HEK293 (cell line): ENCODE measurements around the gene CACNG4.

Source experiments
- CTCF ChIA-PET: fragments of 350-600 bp; formaldehyde crosslinking; extraction: SDS; loops from one replicate; lab custom pipeline; 2021; ENCODE audit warnings: antibody characterized with exemption; lab: Yijun Ruan, JAX
- POLR2A ChIA-PET: fragments of 300-600 bp; formaldehyde crosslinking; extraction: SDS; loops from one replicate; lab custom pipeline; 2020; ENCODE audit warnings: antibody characterized with exemption, inconsistent platforms; lab: Yijun Ruan, JAX
- H3K27ac ChIP-seq: fragments of 200-500 bp; sonication (Bioruptor generic); 2 replicates; pipeline ENCODE4 v1.5.1; 2014; ENCODE audit warnings: low read depth, low read length, control low read depth, inconsistent platforms; ENCODE audit errors: extremely low read depth
- H3K36me3 ChIP-seq, 2 experiments: fragments of 200-500 bp in 1 of 2; sonication (Bioruptor generic) in 1 of 2; 1 replicate in 1 of 2; 2 replicates in 1 of 2; pipeline ENCODE4 v1.5.1; 2014 to 2017; ENCODE audit warnings: inconsistent platforms in 2 of 2, low read length in 2 of 2; ENCODE audit not compliant: control insufficient read depth in 2 of 2, insufficient read depth in 1 of 2
- H3K4me1 ChIP-seq: fragments of 200-500 bp; sonication (Bioruptor generic); 2 replicates; pipeline ENCODE4 v1.5.1; 2014; ENCODE audit warnings: mild to moderate bottlenecking, low read length, inconsistent platforms; ENCODE audit not compliant: control insufficient read depth, insufficient read depth
- H3K4me3 ChIP-seq: 2 replicates; pipeline ENCODE4 v1.5.1; 2011; ENCODE audit warnings: low read depth, mild to moderate bottlenecking, control low read depth, low read length, moderate library complexity
- H3K9me3 ChIP-seq: fragments of 200-500 bp; sonication (Bioruptor generic); 2 replicates; pipeline ENCODE4 v1.5.1; 2014; ENCODE audit warnings: low read depth, low read length, inconsistent platforms; ENCODE audit not compliant: control insufficient read depth, insufficient read depth
- GLIS2 ChIP-seq: fragments of 450-650 bp; formaldehyde crosslinking; IDR thresholded peaks from 2 replicates; pipeline ENCODE4 v1.5.1; 2016; ENCODE audit warnings: missing biosample characterization, missing genetic modification characterization
- MYNN ChIP-seq: fragments of 450-650 bp; formaldehyde crosslinking; IDR thresholded peaks from 2 replicates; pipeline ENCODE4 v1.5.1; 2016; ENCODE audit warnings: missing biosample characterization, missing genetic modification characterization, borderline replicate concordance
- OSR2 ChIP-seq: fragments of 450-650 bp; formaldehyde crosslinking; IDR thresholded peaks from 2 replicates; pipeline ENCODE4 v1.5.1; 2016; ENCODE audit warnings: missing biosample characterization, missing genetic modification characterization
- SP2 ChIP-seq: fragments of 450-650 bp; formaldehyde crosslinking; IDR thresholded peaks from 2 replicates; pipeline ENCODE4 v1.5.1; 2016; ENCODE audit warnings: missing biosample characterization, missing genetic modification characterization
- YY1 ChIP-seq: fragments of 450-650 bp; formaldehyde crosslinking; IDR thresholded peaks from 2 replicates; pipeline ENCODE4 v1.5.1; 2018; ENCODE audit warnings: missing biosample characterization, missing genetic modification characterization
- ZNF114 ChIP-seq: fragments of 450-650 bp; formaldehyde crosslinking; IDR thresholded peaks from 2 replicates; pipeline ENCODE4 v1.5.0; 2017; ENCODE audit warnings: missing biosample characterization, missing genetic modification characterization
- ZNF138 ChIP-seq: fragments of 450-650 bp; formaldehyde crosslinking; IDR thresholded peaks from 2 replicates; pipeline ENCODE4 v1.5.1; 2016; ENCODE audit warnings: missing biosample characterization, missing genetic modification characterization, borderline replicate concordance
- ZNF174 ChIP-seq: fragments of 450-650 bp; formaldehyde crosslinking; IDR thresholded peaks from 2 replicates; pipeline ENCODE4 v1.5.0; 2017; ENCODE audit warnings: missing biosample characterization, mild to moderate bottlenecking, missing genetic modification characterization
- ZNF184 ChIP-seq: fragments of 450-650 bp; IDR thresholded peaks from 2 replicates; pipeline ENCODE4 v1.5.1; 2018; ENCODE audit warnings: missing biosample characterization, mild to moderate bottlenecking, missing genetic modification characterization
- ZNF266 ChIP-seq: fragments of 450-650 bp; formaldehyde crosslinking; IDR thresholded peaks from 2 replicates; pipeline ENCODE4 v1.5.1; 2016; ENCODE audit warnings: missing biosample characterization, missing genetic modification characterization, low read depth
- ZNF274 ChIP-seq, 2 experiments: fragments of 200-500 bp in 1 of 2; fragments of 450-650 bp in 1 of 2; sonication (Bioruptor generic) in 1 of 2; formaldehyde crosslinking in 1 of 2; IDR thresholded peaks; 2 replicates each; pipeline versions ENCODE4 v1.5.1 to v1.6.1; 2014 to 2016; ENCODE audit warnings: borderline replicate concordance in 1 of 2, inconsistent platforms in 1 of 2, low read length in 1 of 2, missing biosample characterization in 1 of 2, missing genetic modification characterization in 1 of 2
- ZNF48 ChIP-seq: fragments of 450-650 bp; formaldehyde crosslinking; IDR thresholded peaks from 2 replicates; pipeline ENCODE4 v1.5.1; 2016; ENCODE audit warnings: missing biosample characterization, missing genetic modification characterization
- ZNF544 ChIP-seq: fragments of 450-650 bp; formaldehyde crosslinking; IDR thresholded peaks from 2 replicates; pipeline ENCODE4 v1.5.0; 2017; ENCODE audit warnings: missing biosample characterization, missing genetic modification characterization
- ZNF768 ChIP-seq: fragments of 450-650 bp; formaldehyde crosslinking; IDR thresholded peaks from 2 replicates; pipeline ENCODE4 v1.5.1; 2018; ENCODE audit warnings: missing biosample characterization, mild to moderate bottlenecking, missing genetic modification characterization
- ZSCAN23 ChIP-seq: fragments of 450-650 bp; formaldehyde crosslinking; IDR thresholded peaks from 2 replicates; pipeline ENCODE4 v1.5.1; 2016; ENCODE audit warnings: missing biosample characterization, missing genetic modification characterization
- TF ChIP-seq, protein P1 (sequence below): fragments of 450-650 bp; formaldehyde crosslinking; IDR thresholded peaks from 2 replicates; pipeline ENCODE4 v1.5.1; 2017; ENCODE audit warnings: missing biosample characterization, missing genetic modification characterization
- TF ChIP-seq, protein P2 (sequence below): fragments of 450-650 bp; formaldehyde crosslinking; IDR thresholded peaks from 2 replicates; pipeline ENCODE4; 2016; ENCODE audit warnings: missing biosample characterization, missing genetic modification characterization
- TF ChIP-seq, protein P3 (sequence below): fragments of 450-650 bp; formaldehyde crosslinking; IDR thresholded peaks from 2 replicates; pipeline ENCODE4 v1.5.1; 2016; ENCODE audit warnings: missing biosample characterization, missing genetic modification characterization
- TF ChIP-seq, protein P4 (sequence below): fragments of 450-650 bp; formaldehyde crosslinking; IDR thresholded peaks from 2 replicates; pipeline ENCODE4 v1.5.1; 2017; ENCODE audit warnings: missing biosample characterization, missing genetic modification characterization

CACNG4 gene

DNA sequence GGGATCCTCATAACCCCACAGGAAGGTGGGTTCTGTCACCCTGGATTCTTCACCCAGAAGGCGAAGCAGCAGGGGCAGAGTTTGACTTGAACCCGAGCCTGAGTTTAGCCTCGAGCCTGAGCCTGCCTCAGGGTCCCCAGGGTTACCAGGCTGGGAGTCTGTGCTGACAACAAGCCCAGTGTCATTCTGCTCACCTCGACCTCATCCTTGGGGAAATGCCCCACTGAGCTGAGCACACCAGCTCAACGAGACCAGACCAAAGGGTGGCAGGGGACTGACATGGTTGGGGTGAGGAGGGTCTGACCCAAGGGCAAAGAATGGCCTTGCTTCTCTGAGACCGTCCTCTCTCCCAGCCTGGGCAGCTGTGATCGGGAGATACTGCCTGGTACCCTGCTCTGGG is 20.2 kb downstream of the CACNG4 start (continued):
- TF ChIP-seq YY1 (tag by site-specific recombination), result no peak

DNA sequence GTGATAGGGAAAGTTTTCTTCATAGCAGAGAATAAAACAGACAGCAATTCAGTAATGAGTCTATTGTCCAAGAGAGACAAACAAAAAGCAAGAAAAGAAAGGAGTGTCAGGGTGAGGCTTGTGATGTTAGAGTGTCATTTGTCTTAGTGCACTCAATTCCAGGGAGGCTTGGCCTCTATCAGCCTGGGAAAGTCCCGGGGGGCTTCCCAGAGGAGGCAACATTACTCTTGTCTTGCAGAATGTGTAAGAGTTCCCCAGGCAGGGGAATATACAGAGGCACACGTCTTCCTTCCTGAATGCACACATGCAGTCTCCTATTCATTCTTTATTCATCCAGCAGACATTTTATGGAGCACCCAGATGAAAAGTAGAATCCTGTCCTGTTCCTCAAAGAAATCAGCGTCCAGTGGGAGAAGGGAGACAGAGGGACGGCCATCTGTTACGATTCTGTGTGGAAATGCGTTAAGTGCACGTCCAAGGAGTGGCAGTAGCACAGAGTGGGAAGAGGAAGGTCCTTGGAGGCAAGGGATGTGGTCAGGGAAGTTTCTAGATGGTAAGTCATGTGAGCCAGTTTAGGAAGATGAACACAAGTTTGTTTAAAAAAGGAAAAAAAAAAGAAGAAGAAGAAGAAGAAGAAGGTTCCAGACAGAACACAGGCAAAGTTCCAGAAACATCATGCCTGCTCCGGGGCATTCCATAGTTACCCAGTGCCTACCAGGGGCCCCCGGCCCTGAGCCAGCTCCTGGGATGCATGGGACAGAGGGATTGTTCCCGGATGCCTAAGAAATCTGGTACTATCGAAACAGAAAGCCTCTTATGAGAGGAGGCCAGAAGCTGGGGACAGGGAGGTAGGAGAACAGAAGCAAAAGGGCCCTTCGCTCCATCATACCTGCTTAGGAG is 21.1 kb downstream of the CACNG4 start:
- H3K4me3 ChIP-seq, result no peak overlapping the region
- no peaks in the 10 kb centered on the region for H3K9me3 ChIP-seq
- TF ChIP-seq, protein P1, sequence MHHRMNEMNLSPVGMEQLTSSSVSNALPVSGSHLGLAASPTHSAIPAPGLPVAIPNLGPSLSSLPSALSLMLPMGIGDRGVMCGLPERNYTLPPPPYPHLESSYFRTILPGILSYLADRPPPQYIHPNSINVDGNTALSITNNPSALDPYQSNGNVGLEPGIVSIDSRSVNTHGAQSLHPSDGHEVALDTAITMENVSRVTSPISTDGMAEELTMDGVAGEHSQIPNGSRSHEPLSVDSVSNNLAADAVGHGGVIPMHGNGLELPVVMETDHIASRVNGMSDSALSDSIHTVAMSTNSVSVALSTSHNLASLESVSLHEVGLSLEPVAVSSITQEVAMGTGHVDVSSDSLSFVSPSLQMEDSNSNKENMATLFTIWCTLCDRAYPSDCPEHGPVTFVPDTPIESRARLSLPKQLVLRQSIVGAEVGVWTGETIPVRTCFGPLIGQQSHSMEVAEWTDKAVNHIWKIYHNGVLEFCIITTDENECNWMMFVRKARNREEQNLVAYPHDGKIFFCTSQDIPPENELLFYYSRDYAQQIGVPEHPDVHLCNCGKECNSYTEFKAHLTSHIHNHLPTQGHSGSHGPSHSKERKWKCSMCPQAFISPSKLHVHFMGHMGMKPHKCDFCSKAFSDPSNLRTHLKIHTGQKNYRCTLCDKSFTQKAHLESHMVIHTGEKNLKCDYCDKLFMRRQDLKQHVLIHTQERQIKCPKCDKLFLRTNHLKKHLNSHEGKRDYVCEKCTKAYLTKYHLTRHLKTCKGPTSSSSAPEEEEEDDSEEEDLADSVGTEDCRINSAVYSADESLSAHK (tag by site-specific recombination), result no peak
- TF ChIP-seq ZNF274 (IDR thresholded peaks at IDR 0.05; ENCODE audit: low read length), result no peak
- TF ChIP-seq ZNF274 (tag by site-specific recombination; IDR thresholded peaks at IDR 0.05; ENCODE audit: borderline replicate concordance), result no peak
- no peak for TF ChIP-seq ZNF174 (tag by site-specific recombination)
- no peak for TF ChIP-seq ZNF138 (tag by site-specific recombination)
- TF ChIP-seq, protein P2, sequence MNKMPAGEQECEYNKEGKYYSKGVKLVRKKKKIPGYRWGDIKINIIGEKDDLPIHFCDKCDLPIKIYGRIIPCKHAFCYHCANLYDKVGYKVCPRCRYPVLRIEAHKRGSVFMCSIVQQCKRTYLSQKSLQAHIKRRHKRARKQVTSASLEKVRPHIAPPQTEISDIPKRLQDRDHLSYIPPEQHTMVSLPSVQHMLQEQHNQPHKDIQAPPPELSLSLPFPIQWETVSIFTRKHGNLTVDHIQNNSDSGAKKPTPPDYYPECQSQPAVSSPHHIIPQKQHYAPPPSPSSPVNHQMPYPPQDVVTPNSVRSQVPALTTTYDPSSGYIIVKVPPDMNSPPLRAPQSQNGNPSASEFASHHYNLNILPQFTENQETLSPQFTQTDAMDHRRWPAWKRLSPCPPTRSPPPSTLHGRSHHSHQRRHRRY (tag by site-specific recombination), result no peak
- TF ChIP-seq ZNF184 (tag by site-specific recombination), result no peak
- no peak for TF ChIP-seq ZNF266 (tag by site-specific recombination)
- no peak for TF ChIP-seq SP2
- TF ChIP-seq ZNF48 (tag by site-specific recombination), result no peak
- TF ChIP-seq ZSCAN23, result no peak
- TF ChIP-seq, protein P3, sequence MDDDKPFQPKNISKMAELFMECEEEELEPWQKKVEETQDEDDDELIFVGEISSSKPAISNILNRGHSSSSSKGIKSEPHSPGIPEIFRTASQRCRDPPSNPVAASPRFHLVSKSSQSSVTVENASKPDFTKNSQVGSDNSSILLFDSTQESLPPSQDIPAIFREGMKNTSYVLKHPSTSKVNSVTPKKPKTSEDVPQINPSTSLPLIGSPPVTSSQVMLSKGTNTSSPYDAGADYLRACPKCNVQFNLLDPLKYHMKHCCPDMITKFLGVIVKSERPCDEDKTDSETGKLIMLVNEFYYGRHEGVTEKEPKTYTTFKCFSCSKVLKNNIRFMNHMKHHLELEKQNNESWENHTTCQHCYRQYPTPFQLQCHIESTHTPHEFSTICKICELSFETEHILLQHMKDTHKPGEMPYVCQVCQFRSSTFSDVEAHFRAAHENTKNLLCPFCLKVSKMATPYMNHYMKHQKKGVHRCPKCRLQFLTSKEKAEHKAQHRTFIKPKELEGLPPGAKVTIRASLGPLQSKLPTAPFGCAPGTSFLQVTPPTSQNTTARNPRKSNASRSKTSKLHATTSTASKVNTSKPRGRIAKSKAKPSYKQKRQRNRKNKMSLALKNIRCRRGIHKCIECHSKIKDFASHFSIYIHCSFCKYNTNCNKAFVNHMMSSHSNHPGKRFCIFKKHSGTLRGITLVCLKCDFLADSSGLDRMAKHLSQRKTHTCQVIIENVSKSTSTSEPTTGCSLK (tag by site-specific recombination), result no peak
- TF ChIP-seq, protein P4, sequence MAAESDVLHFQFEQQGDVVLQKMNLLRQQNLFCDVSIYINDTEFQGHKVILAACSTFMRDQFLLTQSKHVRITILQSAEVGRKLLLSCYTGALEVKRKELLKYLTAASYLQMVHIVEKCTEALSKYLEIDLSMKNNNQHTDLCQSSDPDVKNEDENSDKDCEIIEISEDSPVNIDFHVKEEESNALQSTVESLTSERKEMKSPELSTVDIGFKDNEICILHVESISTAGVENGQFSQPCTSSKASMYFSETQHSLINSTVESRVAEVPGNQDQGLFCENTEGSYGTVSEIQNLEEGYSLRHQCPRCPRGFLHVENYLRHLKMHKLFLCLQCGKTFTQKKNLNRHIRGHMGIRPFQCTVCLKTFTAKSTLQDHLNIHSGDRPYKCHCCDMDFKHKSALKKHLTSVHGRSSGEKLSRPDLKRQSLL (tag by site-specific recombination), result no peak
- no peak for TF ChIP-seq MYNN
- TF ChIP-seq ZNF544 (tag by site-specific recombination), result no peak
- TF ChIP-seq GLIS2 (tag by site-specific recombination), result no peak
- no peak for TF ChIP-seq ZNF114 (tag by site-specific recombination)
- TF ChIP-seq OSR2 (tag by site-specific recombination), result no peak
- no peak for TF ChIP-seq ZNF768 (tag by site-specific recombination)
- TF ChIP-seq, all 188 proteins: peak for 0
- ChIA-PET CTCF (no interaction called here), POLR2A (no interaction called here)
- Histone ChIP-seq H3K36me3 (no peaks in the 10 kb centered on the region), H3K4me1 (no peaks in the 10 kb centered on the region), H3K27ac (no peak overlapping the region)
